KMS-11 (cell line): ENCODE results near the gene ZNF91.

ENCODE experiments used
- H2AFZ ChIP-seq: fragments of 200-600 bp; sonication (generic); 2 replicates; pipeline ENCODE4 v1.6.1; 2016; ENCODE audit warnings: antibody characterized with exemption, mixed run types, low read depth
- H3K27ac ChIP-seq: fragments of 200-600 bp; sonication (generic); 2 replicates; pipeline ENCODE4 v1.6.1; 2016; ENCODE audit warnings: mild to moderate bottlenecking, mixed run types
- H3K27me3 ChIP-seq: fragments of 200-600 bp; sonication (generic); 2 replicates; pipeline ENCODE4 v1.6.1; 2017; ENCODE audit warnings: mild to moderate bottlenecking, low read depth, mixed run types, moderate library complexity; ENCODE audit not compliant: insufficient read depth
- H3K36me3 ChIP-seq: fragments of 200-600 bp; sonication (generic); 2 replicates; pipeline ENCODE4 v1.6.1; 2017; ENCODE audit warnings: mild to moderate bottlenecking, mixed run types; ENCODE audit not compliant: insufficient read depth
- H3K4me1 ChIP-seq: fragments of 200-600 bp; sonication (generic); 2 replicates; pipeline ENCODE4 v1.6.1; 2016; ENCODE audit warnings: mild to moderate bottlenecking, low read depth, mixed run types; ENCODE audit not compliant: poor library complexity, severe bottlenecking
- H3K4me2 ChIP-seq: fragments of 200-600 bp; sonication (generic); 2 replicates; pipeline ENCODE4 v1.7.0; 2016; ENCODE audit warnings: mild to moderate bottlenecking, mixed run types
- H3K4me3 ChIP-seq: fragments of 200-600 bp; sonication (generic); IDR thresholded peaks from 2 replicates; pipeline ENCODE4 v1.6.1; 2017; ENCODE audit warnings: low read depth, low read length, mixed read lengths; ENCODE audit not compliant: insufficient read depth
- H3K79me2 ChIP-seq: fragments of 200-600 bp; sonication (generic); 2 replicates; pipeline ENCODE4 v1.6.1; 2016; ENCODE audit warnings: low read depth, mixed run types; ENCODE audit not compliant: insufficient read depth
- H3K9ac ChIP-seq: fragments of 200-600 bp; sonication (generic); 2 replicates; pipeline ENCODE4 v1.6.1; 2016; ENCODE audit warnings: mild to moderate bottlenecking, mixed run types
- H4K20me1 ChIP-seq: fragments of 200-600 bp; sonication (generic); 2 replicates; pipeline ENCODE4 v1.6.1; 2016; ENCODE audit warnings: mild to moderate bottlenecking, mixed run types; ENCODE audit not compliant: insufficient read depth
- TF ChIP-seq, protein P1 (sequence below): fragments of 200-600 bp; sonication (generic); conservative IDR thresholded peaks from 2 replicates; pipeline ENCODE4 v1.6.1; 2017; ENCODE audit warnings: low read depth, mild to moderate bottlenecking, antibody characterized with exemption, low read length, moderate library complexity, mixed read lengths

ZNF91 gene

DNA sequence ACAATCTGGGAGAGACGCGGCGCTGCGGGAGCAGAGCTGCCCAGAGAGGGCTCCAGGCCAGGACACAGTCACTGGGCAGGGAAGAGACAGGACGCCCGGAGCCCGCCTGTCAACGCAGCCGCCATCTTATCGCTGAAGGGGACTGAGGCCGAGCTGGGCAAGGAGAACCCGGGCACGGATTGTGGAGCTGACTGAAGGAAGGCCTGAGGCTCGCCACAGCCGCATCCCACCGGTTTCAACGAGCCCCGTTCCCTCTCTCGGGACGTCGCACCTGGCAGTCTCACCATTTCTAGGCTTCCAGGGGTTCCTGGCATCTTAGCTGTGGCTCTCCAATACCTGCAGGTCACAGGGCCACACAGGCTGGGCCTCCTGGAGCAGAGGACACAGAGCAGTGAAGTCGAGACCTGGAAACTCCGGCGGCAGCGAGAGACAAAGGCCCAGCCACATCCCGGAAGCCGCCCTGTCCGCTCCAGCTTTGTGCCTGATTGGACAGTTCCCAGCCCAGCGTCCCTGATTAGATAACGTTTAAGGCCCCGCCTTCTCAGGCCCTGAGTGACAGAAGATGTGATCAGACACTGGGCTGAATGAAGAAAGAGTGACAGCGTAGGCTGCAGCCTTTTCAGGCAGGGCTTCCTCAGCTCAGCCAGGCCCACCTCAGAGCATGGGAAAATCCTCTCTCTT lies at the start of gene ZNF91:
TSS of gene ZNF91 (minus strand) at position 431 of the 681 bp plus-strand sequence. CDS start at position 314, 117 bp downstream.
- no peak within 1 kb of the TSS for H3K4me2 ChIP-seq

DNA sequence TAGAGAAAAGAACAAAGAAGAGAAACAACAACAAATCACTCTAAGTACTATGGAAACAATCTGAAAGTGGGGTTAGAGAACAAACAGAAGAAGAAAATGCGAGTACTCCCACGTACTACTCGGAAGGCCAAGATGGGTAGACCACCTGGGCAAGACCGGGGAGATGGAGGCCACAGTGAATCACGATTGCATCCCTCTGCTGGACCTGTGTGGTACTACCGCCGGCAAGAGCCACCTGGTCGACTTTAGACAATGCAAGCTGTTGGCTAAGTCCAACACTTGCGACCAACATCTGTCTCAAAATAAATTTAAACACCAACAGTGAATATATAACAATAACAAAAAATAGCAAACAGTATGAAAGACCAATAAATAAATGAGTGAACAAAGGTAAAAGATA lies 45.5 kb upstream of the ZNF91 start:
- Histone ChIP-seq H3K27me3 (no peaks in the 10 kb centered on the region), H3K36me3 (no peaks in the 10 kb centered on the region), H3K9ac (no peak overlapping the region), H3K79me2 (no peaks in the 10 kb centered on the region), H3K4me3 (no peak overlapping the region), H2AFZ (no peak overlapping the region), H3K4me1 (no peaks in the 10 kb centered on the region), H3K27ac (no peak overlapping the region), H3K4me2 (no peak overlapping the region), H4K20me1 (no peaks in the 10 kb centered on the region)
- TF ChIP-seq, protein P1, sequence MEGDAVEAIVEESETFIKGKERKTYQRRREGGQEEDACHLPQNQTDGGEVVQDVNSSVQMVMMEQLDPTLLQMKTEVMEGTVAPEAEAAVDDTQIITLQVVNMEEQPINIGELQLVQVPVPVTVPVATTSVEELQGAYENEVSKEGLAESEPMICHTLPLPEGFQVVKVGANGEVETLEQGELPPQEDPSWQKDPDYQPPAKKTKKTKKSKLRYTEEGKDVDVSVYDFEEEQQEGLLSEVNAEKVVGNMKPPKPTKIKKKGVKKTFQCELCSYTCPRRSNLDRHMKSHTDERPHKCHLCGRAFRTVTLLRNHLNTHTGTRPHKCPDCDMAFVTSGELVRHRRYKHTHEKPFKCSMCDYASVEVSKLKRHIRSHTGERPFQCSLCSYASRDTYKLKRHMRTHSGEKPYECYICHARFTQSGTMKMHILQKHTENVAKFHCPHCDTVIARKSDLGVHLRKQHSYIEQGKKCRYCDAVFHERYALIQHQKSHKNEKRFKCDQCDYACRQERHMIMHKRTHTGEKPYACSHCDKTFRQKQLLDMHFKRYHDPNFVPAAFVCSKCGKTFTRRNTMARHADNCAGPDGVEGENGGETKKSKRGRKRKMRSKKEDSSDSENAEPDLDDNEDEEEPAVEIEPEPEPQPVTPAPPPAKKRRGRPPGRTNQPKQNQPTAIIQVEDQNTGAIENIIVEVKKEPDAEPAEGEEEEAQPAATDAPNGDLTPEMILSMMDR = peak; percentile 41

More for the DNA sequence above, at the start of gene ZNF91:
- H3K27ac ChIP-seq = no peak within 1 kb of the TSS
- no peaks in the 10 kb centered on the region for H3K36me3 ChIP-seq
- H3K4me3 ChIP-seq = no peak within 1 kb of the TSS
- no peaks in the 10 kb centered on the region for H3K79me2 ChIP-seq
- no peaks in the 10 kb centered on the region for H4K20me1 ChIP-seq
- no peak within 1 kb of the TSS for H2AFZ ChIP-seq
- TF ChIP-seq, protein P1 = no peak
- H3K4me1 ChIP-seq = no peaks in the 10 kb centered on the region
- no peak within 1 kb of the TSS for H3K9ac ChIP-seq
- H3K27me3 ChIP-seq = no peaks in the 10 kb centered on the region

DNA sequence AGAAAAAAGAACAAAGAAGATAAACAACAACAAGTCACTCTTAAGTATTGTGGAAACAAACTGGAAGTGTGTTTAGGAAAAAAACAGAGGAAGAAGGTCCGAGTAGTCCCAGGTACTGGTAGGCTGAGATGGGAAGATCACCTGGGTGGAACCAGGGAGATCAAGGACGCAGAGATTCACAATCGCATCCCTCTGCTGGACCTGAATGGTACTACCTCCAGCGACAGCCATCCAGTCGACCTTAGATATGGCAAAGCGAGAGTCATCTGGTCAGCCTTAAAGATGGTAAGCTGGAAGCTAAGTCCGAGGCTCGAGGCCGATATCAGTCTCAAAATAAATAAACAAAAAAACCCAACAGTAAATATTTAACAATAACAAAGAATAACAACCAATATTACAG lies 44.9 kb upstream of the ZNF91 start:
- Histone ChIP-seq H3K79me2 (no peaks in the 10 kb centered on the region), H3K27ac (no peak overlapping the region), H2AFZ (no peak overlapping the region), H3K4me3 (no peak overlapping the region), H3K4me2 (no peak overlapping the region), H3K4me1 (no peaks in the 10 kb centered on the region), H4K20me1 (no peaks in the 10 kb centered on the region), H3K36me3 (no peaks in the 10 kb centered on the region), H3K9ac (no peak overlapping the region), H3K27me3 (no peaks in the 10 kb centered on the region)
- TF ChIP-seq, protein P1 = no peak

DNA sequence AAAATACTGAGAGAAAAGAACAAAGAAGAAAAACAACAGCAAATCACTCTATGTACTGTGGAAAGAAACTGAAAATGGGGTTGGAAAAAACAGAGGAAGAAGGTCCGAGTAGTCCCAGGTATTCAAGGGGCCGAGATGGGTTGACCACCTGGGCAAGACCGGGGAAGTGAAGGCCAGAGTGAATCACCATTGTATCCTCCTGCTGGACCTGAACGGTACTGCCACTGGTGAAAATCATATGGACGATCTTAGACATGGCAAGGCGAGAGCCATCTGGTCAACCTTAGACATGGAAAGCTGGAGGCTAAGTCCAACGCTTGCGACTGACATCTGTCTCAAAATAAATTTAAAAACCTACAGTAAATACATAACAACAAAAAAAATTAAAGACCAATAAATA lies 44.4 kb upstream of the ZNF91 start:
- TF ChIP-seq, protein P1 = 0 out of 2 replicates have a peak, but pooled peaks have one; percentile 18
- Histone ChIP-seq H3K36me3 (no peaks in the 10 kb centered on the region), H3K79me2 (no peaks in the 10 kb centered on the region), H3K4me3 (no peak overlapping the region), H3K9ac (no peak overlapping the region), H4K20me1 (no peaks in the 10 kb centered on the region), H3K4me2 (no peak overlapping the region), H3K4me1 (no peaks in the 10 kb centered on the region), H3K27me3 (no peaks in the 10 kb centered on the region), H2AFZ (no peak overlapping the region), H3K27ac (no peak overlapping the region)
